DMS153 (cell line): ENCODE data around the gene RGP1.

Experiments used
- DNase-seq: peaks from one replicate; lab custom pipeline; 2025; lab: John Stamatoyannopoulos, UW

RGP1 gene

GRCh38 chr9:35771943-35772342, 22.9 kb downstream of the RGP1 start:
- peak; percentile 49 for DNase-seq

DNA sequence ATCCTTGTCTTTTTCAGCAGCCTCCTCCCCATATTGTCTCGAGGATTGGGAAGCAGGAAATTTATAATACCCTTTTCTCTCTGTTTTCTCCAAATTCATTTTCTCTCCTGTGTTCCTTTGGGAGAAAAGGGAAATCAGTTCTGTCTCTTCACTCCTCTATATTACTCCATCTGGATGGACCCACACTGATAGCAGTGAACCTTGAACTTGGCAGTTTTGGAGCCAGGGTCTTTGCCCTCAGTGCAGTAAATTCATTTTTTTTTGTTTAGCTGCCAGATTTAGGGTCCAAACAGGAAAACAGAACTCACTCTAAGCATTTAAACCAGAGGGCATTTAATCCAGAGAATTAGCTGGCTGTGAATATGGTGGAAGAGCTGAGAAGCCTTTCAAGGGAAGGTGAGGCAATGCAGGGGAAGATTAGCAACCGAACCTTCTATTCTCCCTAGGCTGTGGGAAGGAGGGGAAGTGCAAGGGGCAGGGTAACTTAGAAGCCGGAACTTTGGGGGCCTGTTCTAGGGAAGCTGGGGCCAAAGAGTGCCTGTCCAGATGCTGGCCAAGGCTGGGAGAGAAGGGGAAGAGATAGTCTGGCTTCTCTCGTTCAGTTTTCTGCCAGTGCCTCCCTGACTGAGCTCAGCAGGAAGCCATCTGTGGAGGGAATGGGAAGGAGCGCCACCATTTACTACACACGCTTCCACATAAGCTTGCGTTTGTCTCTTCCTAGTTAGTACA, 26.0 kb downstream of the RGP1 start:
- peak; percentile 10 for DNase-seq

DNA sequence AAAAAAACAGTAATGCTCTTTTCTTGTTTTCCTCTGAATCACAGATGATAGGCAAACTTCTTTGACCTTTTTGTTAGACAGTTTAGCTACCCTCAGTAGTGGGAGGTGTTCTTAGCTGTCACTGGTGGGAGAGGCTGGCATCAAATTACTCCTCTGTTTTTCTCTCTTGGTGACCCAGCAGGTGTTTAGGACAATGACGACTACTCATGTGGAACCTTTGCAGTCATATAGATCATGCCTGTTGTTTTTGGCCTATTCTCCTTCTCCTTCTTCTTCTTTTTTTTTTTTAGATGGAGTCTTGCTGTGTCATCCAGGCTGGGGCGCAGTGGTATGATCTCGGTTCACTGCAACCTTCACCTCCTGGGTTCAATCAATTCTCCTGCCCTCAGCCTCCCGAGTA, 26.9 kb downstream of the RGP1 start:
- DNase-seq = peak; percentile 85

DNA sequence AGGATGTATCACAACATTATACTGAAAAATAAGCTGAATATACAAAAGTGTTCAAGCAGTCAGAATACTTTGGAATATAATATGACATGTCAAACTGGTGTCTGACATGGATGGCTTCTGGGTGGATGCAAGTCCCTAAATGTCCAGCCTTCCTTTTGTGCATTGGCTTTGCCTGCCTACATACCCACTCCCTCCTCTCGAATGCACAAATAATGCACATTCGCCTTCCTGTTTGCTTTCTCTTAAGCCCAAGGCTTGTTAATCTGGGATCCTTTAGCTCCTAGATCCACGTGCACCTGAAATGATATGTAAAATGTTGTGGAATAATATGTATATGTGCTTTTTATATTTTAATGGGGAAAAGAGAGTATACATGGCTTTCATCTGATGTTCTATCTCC, 29.4 kb downstream of the RGP1 start:
- no peak for DNase-seq

DNA sequence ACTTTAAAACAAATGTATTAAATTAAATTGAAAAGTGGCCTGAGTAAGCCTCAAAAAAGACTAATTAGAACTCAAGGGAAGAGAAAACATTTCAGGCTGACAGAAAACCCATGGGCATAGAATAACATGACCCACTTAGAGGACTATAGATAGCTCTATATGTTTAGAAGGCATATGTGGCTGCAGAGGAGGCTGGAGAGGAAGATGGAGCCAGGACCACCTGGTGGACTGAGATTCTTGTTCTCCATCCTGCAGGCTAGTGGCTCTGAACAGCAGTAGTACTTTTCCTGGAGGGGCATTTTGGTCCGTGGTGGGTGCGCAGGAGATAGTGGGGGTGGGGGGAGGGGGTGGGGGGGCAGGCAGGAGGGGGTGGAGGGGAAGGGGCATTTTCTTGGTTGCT, 32.0 kb downstream of the RGP1 start:
- no peak for DNase-seq

DNA sequence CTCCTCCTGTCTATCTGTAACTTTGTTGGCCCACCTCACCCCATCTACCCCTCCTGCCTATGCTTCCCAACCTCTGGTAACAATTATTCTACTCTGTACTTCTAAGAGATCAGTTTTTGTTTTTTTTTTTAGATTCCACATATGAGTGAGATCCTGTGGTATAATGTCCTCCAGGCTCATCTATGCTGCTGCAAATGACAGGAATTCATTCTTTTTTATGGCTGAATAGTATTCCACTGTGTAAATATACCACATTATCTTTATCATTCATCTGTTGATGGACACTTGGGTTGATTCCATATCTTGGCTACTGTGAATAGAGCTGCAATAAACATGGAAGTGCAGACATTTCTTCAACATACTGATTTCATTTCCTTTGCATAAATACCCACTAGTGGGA, 34.3 kb downstream of the RGP1 start:
- no peak for DNase-seq

- DNase-seq = no peak
Observed at GRCh38 chr9:35789541-35789940, 40.5 kb downstream of the RGP1 start.

DNA sequence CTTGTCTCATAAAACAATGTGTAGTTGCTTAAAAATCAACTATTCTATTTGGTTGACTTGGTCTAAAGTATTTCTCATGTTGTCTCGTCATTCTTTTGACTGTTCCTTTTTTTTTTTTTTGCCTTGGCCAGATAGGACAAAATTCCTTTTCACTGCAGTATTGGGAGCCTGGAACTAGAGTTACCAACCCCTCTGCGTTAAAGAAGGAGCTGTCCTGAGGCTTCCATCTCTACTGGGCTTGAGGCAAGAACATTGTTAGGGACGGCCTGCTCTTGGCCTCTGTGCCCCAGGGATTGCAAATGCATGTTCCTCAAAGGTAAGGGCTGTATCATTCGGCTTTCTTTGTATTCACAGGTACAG, 40.9 kb downstream of the RGP1 start:
- no peak for DNase-seq

GRCh38 chr9:35790385-35791296, 41.6 kb downstream of the RGP1 start:
- DNase-seq = peak; percentile 56

- no peak for DNase-seq
Observed at GRCh38 chr9:35791297-35791921, 42.3 kb downstream of the RGP1 start, which contains the start of gene NPR2. Gene NPR2 (plus strand): TSS chr9:35791591. CDS start chr9:35792409, 818 bp downstream.

DNA sequence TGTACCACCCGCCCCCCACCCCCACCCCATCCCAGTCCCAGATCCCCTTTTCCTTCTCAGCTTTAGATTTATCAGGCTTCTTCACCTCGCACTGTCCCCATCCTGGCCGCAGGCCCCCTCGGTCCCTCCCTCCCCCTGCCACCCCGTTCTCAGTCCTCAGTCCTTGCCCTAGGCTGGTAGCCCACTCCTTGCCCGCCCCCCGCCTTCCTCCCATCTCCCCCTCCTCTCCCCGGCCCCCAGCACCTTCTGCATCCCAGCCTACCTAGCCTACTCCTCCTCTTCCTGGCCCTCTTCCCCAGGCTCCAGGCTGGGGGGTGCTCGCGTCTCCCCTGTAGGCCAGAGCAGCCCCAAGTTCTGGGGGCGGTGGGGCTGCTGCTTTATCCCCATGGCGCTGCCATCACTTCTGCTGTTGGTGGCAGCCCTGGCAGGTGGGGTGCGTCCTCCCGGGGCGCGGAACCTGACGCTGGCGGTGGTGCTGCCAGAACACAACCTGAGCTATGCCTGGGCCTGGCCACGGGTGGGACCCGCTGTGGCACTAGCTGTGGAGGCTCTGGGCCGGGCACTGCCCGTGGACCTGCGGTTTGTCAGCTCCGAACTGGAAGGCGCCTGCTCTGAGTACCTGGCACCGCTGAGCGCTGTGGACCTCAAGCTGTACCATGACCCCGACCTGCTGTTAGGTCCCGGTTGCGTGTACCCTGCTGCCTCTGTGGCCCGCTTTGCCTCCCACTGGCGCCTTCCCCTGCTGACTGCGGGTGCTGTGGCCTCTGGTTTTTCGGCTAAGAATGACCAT, 43.1 kb downstream of the RGP1 start:
- no peak for DNase-seq

GRCh38 chr9:35792826-35793225, 43.7 kb downstream of the RGP1 start:
- DNase-seq = no peak

GRCh38 chr9:35793461-35793860, 44.4 kb downstream of the RGP1 start:
- no peak for DNase-seq

DNA sequence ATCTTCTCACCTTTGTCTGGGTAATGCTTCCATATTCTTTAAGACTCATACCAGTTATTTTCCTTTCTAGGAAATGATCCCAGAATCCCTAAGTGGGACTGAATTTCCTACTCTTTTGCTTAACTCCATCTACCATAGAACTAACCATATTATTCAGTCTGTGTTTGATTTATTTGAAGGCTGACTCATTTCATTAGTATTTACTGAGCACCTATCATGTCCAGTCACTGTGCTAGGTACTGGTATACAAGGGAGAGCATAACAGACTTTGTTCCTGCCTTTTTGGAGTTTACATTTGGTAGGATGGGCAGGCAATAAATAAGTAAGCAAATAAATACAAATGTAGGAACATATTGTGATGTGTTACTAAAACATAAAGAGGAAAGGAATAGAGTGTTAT, 46.6 kb downstream of the RGP1 start:
- no peak for DNase-seq

- DNase-seq = no peak
Observed at GRCh38 chr9:35797311-35798109, 48.4 kb downstream of the RGP1 start.

DNA sequence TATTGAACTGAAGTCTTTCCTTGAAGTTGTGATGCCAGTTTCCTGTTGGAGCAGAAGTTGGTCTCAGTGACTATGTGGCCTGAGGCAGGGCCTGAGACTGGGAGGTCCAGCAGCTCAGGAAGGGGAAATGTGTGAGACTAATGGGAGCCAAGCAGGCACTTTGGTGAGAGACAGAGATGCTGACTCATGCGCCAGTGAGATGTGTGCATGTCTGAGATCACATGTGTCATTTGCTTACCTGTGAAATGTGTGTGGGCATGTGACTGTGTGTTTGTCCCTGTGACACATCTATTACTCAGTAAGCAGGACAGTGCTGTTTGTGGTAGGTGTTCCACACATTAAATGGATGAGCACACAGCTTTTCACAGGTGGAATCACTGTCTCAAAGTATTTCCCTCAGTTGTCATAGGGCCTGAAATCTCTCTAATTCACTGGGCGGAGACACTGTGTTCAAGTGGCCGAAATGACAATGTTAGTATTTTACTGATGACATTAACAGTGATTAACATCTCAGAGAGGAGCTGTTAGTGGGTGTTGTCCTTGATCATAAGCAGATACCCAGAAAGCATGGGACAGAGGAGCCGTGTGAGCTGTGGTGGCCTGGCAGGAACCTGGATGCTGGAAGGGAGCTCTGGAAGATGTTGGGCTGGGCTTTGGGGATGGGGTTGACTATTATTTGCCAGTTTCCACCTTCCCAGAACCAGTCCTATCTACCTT, 49.7 kb downstream of the RGP1 start:
- no peak for DNase-seq

GRCh38 chr9:35800530-35800929, 51.4 kb downstream of the RGP1 start:
- DNase-seq = no peak

DNA sequence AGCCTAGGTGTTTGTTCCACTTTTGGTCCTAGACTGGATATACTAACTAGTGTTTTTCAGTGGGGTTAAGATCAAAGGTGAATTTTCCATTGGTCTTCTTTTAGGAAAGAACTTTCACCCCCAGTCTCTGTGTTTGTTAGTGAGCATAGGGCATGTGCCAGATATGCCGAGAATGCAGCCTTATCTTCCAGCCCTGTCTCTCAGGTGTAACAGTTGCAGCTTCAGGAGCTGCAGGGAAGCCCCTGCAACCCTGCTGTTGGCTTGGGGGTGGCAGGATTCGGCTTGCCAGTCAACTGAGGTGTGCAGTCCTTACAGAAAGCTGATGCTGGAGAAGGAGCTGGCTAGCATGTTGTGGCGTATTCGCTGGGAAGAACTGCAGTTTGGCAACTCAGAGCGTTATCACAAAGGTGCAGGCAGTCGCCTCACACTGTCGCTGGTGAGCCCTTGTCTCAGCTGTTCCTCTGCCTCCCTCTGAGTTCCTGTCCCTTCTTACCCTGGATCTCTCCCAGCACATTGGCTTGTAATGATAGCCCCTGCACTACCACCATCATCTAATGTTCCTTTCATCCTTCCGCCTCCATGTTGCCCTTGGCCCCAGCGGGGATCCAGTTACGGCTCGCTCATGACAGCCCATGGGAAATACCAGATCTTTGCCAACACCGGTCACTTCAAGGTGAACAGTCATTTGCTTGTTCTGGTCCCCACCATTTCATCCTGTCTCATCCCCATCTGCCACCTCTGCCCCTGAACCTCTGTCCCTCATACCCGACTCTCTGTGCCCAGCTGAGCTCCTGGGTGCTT, 52.4 kb downstream of the RGP1 start:
- no peak for DNase-seq

DNA sequence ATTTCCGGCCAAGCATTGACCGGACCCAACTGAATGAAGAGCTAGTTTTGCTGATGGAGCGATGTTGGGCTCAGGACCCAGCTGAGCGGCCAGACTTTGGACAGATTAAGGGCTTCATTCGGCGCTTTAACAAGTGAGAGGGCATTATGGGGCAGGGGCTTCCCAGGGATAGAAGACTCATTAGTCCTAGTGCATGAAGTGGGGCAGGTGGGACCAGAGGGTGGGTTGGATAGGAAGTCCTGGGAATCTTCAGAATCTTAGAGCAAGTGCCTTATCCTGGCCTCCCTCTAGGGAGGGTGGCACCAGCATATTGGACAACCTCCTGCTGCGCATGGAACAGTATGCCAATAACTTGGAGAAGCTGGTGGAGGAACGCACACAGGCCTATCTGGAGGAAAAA, 57.0 kb downstream of the RGP1 start:
- DNase-seq = no peak
